GM18508 (cell line): Measurements from ENCODE around the gene ZMYND19.
"Not testable (repeated sequence)": the region's sequence is repeated elsewhere in the genome, so short reads cannot be mapped to it uniquely, and the experiment has no call there.

Source experiments
- ATAC-seq: cut with Tn5 transposase; IDR thresholded peaks from one replicate; pipeline ENCODE4 v1.9.1; 2021; ENCODE audit warnings: moderate number of reproducible peaks; ENCODE audit not compliant: insufficient read depth, unreplicated experiment

ZMYND19 gene

GRCh38 chr9:137614631-137615386, 24.5 kb upstream of the ZMYND19 start:
- ATAC-seq = no peak

GRCh38 chr9:137613738-137614523, 23.6 kb upstream of the ZMYND19 start:
- ATAC-seq = no peak

- ATAC-seq = no peak
Measured at GRCh38 chr9:137613259-137613658, 22.9 kb upstream of the ZMYND19 start.

- ATAC-seq = no peak
Measured at GRCh38 chr9:137612741-137613142, 22.4 kb upstream of the ZMYND19 start.

DNA sequence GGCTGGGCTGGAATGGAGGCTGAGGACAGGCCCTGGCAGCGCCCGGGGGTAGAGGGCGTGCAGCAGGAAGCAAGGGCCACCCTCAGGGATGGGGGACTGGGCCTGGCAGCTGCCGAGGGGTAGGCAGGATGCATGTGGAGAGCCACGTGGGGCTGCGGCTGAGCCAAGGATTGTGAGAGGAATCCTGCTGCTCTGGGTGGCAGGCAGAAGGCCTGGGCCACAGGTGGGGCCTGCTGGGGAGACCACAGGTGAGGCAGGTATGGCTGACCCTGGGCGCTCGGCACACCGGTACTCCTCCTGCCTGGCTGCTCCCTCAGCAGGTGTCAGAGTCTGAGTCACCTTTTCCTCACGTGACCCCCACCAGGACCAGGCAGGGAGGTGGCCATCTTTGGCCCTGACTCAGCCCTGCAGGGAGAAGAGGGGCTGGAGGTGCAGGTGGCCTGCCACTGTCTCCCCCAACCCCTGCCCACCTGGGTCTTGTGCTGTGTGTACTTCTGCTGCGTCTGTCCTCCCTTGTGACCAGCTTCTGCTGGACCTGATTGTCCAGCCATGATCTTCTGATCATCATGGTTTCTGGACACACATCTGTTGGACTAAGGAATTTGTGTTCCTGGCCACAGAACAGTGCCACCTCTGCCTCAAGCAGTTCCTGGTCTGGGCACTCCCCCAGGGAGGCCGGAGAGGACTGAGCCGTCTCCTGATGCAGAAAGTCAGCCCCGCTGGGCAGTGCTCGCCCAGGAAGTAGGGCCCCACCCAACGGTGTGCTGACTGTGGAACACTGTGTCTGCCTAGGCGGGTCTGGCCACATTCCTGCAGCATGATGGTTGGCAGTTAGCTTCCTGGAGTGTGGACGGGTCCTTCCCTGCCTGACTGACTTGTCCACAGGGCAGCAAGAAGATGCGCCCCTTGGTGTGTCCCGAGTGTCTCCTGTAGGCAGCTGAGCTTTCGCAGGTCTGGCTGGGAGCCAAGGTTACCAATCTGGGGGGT, 21.6 kb upstream of the ZMYND19 start:
- no peak for ATAC-seq

GRCh38 chr9:137610944-137611343, 20.6 kb upstream of the ZMYND19 start:
- ATAC-seq = no peak

GRCh38 chr9:137607141-137607857, 17.0 kb upstream of the ZMYND19 start:
- ATAC-seq = no peak

DNA sequence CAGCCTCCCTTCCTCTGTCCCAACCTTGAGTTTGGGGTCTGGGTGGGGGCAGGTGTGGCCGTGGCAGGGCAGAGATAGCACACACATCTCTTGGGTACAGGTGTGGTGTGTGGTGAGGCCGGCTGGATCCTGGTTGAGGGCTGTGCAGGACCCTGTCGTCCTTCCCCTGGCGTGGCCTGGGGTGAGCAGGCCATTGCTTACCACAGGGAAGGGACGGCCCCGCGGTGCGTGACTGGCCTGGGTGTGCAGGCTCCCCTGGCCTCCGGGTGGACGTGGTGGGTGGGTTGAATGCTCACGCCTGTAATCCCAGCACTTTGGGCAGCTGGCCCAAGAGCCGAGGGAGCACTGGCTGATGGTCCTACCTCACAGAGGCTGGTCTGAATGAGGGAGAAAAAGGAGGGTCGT, 16.4 kb upstream of the ZMYND19 start:
- no peak for ATAC-seq

GRCh38 chr9:137606005-137606621, 15.8 kb upstream of the ZMYND19 start:
- ATAC-seq = no peak

- ATAC-seq = no peak
Measured at GRCh38 chr9:137605121-137606004, 15.1 kb upstream of the ZMYND19 start, which contains the start of gene ARRDC1. ARRDC1 (plus strand) TSS chr9:137605686; CDS start chr9:137605718, 32 bp downstream.

DNA sequence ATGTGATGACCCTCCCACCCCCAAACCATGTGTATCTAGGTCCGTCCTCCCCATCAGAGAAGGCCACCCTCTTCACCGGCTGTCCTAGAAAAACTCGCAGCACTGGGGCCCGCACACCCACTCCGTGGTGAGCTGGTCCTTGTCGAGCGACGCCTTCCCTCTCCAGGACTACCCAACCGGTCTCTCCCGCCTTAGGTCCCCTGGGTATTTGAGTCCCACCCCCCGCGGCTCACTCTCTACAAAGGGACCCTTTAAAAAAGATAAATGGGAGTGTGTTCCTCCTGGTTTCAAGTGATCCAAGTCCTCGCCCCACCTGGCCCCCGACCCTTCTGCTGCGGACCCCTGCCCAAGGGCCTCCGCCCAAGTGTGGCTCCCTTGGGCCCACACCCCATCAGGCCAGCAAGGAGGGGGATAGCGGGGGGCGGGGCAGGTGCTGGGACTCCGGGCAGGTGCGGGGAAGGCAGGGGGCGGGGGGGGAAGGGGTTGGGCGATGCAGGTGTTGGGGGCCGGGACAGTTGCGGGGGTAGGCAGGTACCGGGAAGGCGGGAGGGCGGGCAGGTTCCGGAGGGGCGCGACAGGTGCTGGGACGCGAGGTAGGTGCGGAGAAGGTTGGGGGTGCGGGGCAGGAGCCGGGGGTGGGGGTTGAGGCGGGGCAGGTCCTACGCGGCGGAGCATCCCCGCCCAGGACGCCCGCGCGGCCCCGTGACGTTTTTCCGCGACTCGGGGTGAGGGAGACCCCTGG, 14.2 kb upstream of the ZMYND19 start:
- ATAC-seq = no peak

- no peak for ATAC-seq
Measured at GRCh38 chr9:137603879-137604278, 13.6 kb upstream of the ZMYND19 start.

DNA sequence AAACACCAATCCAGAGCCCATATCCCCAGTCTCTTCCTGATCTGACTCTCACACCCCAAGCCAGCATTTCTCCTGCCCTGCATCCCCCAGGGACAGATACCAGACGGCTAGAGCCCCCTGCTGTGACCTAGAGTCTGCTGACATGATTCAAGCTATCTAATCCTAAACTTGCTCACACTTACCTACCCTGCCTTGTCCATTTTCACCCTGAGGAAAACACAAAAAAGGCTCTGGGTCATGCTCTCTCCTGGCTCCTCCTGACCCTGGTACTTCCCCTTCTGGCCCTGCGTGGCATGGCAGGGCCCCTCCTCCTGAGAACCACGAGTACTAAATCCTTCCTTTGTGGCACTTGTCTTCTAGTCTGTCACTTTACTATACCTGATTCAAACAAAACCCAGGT, 12.3 kb upstream of the ZMYND19 start:
- ATAC-seq = no peak

GRCh38 chr9:137598943-137599342, 8.6 kb upstream of the ZMYND19 start:
- no peak for ATAC-seq

- ATAC-seq = not testable (repeated sequence)
Measured at GRCh38 chr9:137596577-137596976, 6.3 kb upstream of the ZMYND19 start.

- no peak for ATAC-seq
Measured at GRCh38 chr9:137593176-137593575, 2.9 kb upstream of the ZMYND19 start.

- ATAC-seq = no peak
Measured at GRCh38 chr9:137592767-137593166, 2.5 kb upstream of the ZMYND19 start.

- ATAC-seq = no peak
Measured at GRCh38 chr9:137590123-137590468, 216 bp downstream of the ZMYND19 start.
